HG03045 (cell line): ENCODE data around the gene GNRH2.
"Not testable (repeated sequence)": the region's sequence is repeated elsewhere in the genome, so short reads cannot be mapped to it uniquely, and the experiment has no call there.

Experiments used
- ATAC-seq: cut with Tn5 transposase; IDR thresholded peaks from one replicate; pipeline ENCODE4 v1.9.1; 2021; ENCODE audit warnings: mild to moderate bottlenecking, moderate library complexity; ENCODE audit not compliant: unreplicated experiment

GNRH2 gene

GRCh38 chr20:3072530-3073250 lies 29.3 kb downstream of the GNRH2 start:
- ATAC-seq = no peak

GRCh38 chr20:3073251-3073643 lies 29.8 kb downstream of the GNRH2 start:
- ATAC-seq = not testable (repeated sequence)

GRCh38 chr20:3074812-3075211 lies 31.4 kb downstream of the GNRH2 start:
- no peak for ATAC-seq

GRCh38 chr20:3075315-3075714 lies 31.9 kb downstream of the GNRH2 start:
- ATAC-seq = not testable (repeated sequence)

DNA sequence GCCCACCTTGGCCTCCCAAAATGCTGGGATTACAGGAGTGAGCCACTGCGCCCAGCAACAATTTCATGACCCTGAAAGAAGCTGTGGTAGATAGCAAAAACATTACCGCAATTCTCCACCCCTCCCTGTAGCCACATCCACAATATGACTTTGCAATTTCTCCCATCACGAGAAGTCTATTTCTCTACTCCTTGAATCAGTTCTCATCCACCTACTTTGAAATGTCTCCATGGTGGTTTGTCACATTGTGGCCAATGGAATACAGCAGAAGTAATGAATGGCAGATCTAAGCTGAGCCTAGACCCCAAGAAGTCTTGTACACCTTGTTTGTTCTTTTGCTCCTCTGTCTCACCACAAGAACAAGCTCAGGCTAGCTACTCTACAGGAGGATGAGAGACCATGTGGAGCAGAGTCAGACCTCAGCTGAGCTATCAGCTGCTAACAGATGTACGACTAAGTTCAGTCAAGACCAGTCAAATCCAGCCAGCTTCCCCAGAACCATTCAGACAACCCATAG lies 34.3 kb downstream of the GNRH2 start:
- ATAC-seq = no peak

GRCh38 chr20:3080939-3081388 lies 37.5 kb downstream of the GNRH2 start:
- ATAC-seq = no peak

GRCh38 chr20:3081641-3082040 lies 38.2 kb downstream of the GNRH2 start:
- no peak for ATAC-seq

DNA sequence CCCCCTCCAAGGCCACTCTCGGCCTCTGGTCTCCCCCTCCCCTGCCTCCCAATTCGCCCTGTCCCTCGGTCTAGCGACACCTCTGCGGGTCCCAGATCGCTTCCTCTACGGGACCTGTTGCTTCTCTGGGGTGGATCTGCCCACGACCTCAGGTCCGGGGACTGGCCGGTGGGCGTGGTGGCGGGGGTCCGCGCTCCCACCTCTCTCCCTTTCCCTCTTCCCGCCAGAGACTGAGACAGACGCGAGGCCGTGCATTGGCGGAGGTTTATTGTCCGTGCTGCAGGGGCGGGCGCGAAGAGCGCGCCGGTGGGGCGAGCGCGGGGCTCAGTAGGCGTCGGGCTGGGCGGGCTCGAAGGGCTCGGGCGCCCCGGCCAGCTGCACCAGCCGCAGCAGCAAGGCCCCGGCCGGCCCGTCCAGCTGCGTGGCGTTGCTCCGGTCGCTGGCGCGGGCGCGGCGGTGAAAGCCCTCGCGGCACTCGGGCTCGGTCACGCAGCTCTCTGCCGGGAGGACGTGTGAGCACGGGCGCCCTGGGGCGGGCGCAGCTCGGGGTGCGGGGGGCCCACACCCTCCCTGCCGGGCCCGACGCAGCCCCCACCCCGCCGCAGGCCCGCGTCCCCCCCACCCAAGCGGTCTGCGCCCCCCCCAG lies 39.0 kb downstream of the GNRH2 start:
- ATAC-seq = no peak

- no peak for ATAC-seq
Measured at GRCh38 chr20:3082955-3083952, 39.8 kb downstream of the GNRH2 start.

DNA sequence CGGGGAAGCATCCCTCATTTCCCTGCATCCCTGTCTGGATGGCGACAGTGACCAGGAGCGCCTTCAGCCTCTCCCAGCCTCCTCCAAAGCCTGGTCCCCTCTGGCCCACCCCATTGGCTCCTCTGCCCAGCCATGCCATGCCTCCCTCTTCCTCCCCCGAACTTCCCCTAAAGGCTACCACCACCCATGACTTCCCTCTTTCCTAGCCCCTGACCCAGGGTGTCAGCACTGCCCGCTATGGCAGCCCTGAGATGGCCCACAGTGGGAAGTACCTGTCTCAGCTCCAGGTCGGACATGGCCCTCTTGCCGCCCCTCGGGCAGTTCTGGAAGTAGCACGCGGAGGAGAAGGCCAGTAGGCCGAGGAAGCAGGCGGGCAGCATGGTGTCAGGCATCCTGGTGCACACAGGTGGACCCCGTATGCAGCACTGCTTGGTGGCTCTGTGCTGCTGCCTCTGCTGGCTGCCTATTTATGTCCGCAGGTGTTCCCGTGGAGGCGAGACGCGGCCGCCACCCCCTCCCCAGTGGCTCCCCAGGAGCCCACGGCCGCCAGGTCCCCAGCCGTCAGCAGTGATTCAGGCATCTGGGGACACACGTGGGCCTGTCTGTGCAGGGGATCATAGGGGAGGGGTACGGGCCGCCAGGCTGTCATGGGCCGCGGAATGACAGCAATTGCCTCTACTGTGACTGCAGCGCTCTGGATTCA lies 41.0 kb downstream of the GNRH2 start, which contains the start of gene AVP:
Gene AVP (minus strand): TSS at position 442 of the 703 bp plus-strand sequence. CDS start 50 bp downstream, at position 392.
- no peak for ATAC-seq

DNA sequence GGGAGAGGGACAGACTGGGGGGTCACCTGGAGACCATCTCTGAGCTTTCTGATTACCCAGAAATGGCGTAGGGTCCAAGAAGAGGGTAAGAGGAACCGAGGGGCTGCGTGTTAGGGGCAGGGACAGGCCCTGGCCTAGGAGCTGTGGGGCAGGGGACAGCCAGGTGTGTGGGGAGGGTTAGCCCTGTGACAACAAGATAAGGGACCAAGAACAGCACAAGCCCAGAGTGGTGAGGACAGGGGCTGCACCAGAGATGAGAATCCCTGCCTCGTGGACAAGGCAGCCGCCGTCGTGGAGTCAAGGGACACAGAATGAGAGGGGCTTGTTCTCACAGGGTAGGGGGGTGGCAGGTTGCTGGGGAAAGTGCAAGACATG lies 41.6 kb downstream of the GNRH2 start:
- no peak for ATAC-seq

DNA sequence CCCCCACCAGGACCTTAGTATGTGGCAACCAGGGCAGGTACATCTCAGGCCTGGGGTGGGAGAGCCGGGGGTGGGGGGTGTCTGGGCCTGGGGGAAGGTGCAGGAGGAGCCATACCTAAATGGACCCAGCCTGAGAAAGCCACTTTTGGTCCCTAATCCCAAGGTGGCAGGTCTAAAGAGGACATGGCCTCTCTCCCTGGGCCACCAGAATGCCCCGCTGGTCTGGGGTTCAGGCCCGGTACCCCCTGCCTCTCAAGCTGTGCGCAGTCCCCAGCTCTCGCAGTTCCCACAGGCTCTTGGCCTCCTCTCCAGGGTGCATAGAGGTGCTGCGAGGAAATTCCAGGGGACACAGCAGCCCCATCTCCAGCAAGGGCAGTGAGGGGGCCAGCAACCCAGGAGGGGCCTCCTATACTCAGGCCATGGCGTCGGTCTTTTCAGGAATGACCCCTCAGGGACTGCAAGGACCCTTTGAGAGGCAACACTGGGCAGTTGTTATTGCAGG lies 42.2 kb downstream of the GNRH2 start:
- ATAC-seq = no peak

GRCh38 chr20:3088031-3088430 lies 44.6 kb downstream of the GNRH2 start:
- no peak for ATAC-seq

GRCh38 chr20:3090565-3090964 lies 47.1 kb downstream of the GNRH2 start:
- no peak for ATAC-seq

GRCh38 chr20:3092611-3093379 lies 49.4 kb downstream of the GNRH2 start:
- no peak for ATAC-seq

DNA sequence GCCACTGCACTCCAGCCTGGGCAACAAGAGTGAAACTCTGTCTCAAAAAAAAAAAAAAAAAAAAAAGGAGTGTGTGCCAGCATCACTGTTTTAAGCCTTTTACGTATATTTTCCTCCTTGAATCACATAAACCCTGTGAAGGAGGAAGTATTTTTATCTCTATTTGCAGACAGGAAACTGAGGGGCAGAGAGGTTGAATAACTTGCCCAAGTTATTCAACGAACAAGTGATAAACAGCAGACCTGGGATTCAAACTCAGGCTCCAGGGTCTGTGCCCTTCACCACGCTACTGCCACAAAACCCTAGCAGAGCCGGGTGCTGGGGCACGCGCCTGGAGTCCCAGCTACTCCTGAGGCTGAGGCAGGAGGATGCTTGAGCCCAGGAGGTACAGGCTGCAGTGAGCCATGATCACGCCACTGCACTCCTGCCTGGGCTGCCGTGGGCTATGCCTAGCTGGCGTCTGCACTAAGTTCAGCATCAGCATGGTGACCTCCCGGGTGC lies 50.5 kb downstream of the GNRH2 start:
- ATAC-seq = no peak

- no peak for ATAC-seq
Measured at GRCh38 chr20:3094848-3095629, 51.6 kb downstream of the GNRH2 start.
